ENCODE data around the gene ECI1. TPM values are rescaled to one million over a fixed set of nuclear protein-coding genes. Genes with fewer than 3 reads are reported as not detected.

Gene ECI1
- total RNA-seq, 2 experiments from 2014 or later = 10.1 to 12.5 TPM

- Mint-ChIP-seq H3K4me3 (no peak overlapping the region), H3K36me3 (ENCODE audit: low read depth) (peaks cover 28% of the 10 kb centered on the region)
- POLR2A ChIA-PET = interaction anchor here (1.5 kb wide), 1 partner anchor 16 kb away, joined by 4 read pairs; the partner anchor contains the start of gene PGP
These were observed 21.0 kb downstream of the ECI1 start for GRCh38 chr16:2230376-2230775.

GRCh38 chr16:2229632-2230250 lies 21.6 kb downstream of the ECI1 start:
- H3K4me3 Mint-ChIP-seq = no peak overlapping the region
- no peaks in the 10 kb centered on the region for H3K9me3 ChIP-seq (ENCODE audit: control insufficient read depth in 1 of 2, insufficient read depth in 1 of 2, low read length in 2 of 2)
- H3K36me3 Mint-ChIP-seq (ENCODE audit: low read depth) = peaks cover 23% of the 10 kb centered on the region
- H3K27ac Mint-ChIP-seq = no peak overlapping the region
- DNase-seq (no peak), ATAC-seq (ENCODE audit: poor library complexity) (no peak)
- peaks cover 4% of the 10 kb centered on the region for H3K4me1 Mint-ChIP-seq (ENCODE audit: low read depth)
- H3K27me3 ChIP-seq (ENCODE audit: control insufficient read depth in 1 of 2, insufficient read depth in 2 of 2, low read length in 2 of 2) = no peaks in the 10 kb centered on the region
- intact Hi-C loops (cut with DNase I, micrococcal nuclease) = no loop called here
- no peak overlapping the region for H3K4me3 ChIP-seq (ENCODE audit: low read length)
- CTCF ChIA-PET = no interaction called here
- H3K9me3 Mint-ChIP-seq = no peaks in the 10 kb centered on the region
- peaks cover 11% of the 10 kb centered on the region for H3K4me1 ChIP-seq (ENCODE audit: insufficient read depth, low read length)
- H3K36me3 ChIP-seq (ENCODE audit: insufficient read depth, low read length) = peaks cover 67% of the 10 kb centered on the region
- no peaks in the 10 kb centered on the region for H3K27me3 Mint-ChIP-seq
- TF ChIP-seq CTCF (IDR thresholded peaks at IDR 0.05) = no peak
- no peak overlapping the region for H3K27ac ChIP-seq (ENCODE audit: low read depth in 1 of 2, low read length in 2 of 2)
- POLR2A ChIA-PET = interaction anchor here (1.5 kb wide), 1 partner anchor 15 kb away, joined by 4 read pairs; the partner anchor contains the start of gene PGP

More at GRCh38 chr16:2230376-2230775, 21.0 kb downstream of the ECI1 start:
- peaks cover 2% of the 10 kb centered on the region for H3K27me3 Mint-ChIP-seq
- DNase-seq (no peak), ATAC-seq (ENCODE audit: poor library complexity) (no peak)
- H3K9me3 Mint-ChIP-seq = no peaks in the 10 kb centered on the region
- peaks cover 4% of the 10 kb centered on the region for H3K4me1 Mint-ChIP-seq (ENCODE audit: low read depth)
- no peak for TF ChIP-seq CTCF (IDR thresholded peaks at IDR 0.05)
- H3K27ac Mint-ChIP-seq = no peak overlapping the region
- Histone ChIP-seq H3K4me3 (ENCODE audit: low read length) (no peak overlapping the region), H3K4me1 (ENCODE audit: insufficient read depth, low read length) (peaks cover 5% of the 10 kb centered on the region), H3K27me3 (ENCODE audit: control insufficient read depth in 1 of 2, insufficient read depth in 2 of 2, low read length in 2 of 2) (no peaks in the 10 kb centered on the region), H3K27ac (ENCODE audit: low read depth in 1 of 2, low read length in 2 of 2) (no peak overlapping the region), H3K9me3 (ENCODE audit: control insufficient read depth in 1 of 2, insufficient read depth in 1 of 2, low read length in 2 of 2) (no peaks in the 10 kb centered on the region), H3K36me3 (ENCODE audit: insufficient read depth, low read length) (peaks cover 70% of the 10 kb centered on the region)
- CTCF ChIA-PET = no interaction called here
- intact Hi-C loops (cut with DNase I, micrococcal nuclease) = no loop called here

GRCh38 chr16:2229091-2229490 lies 22.3 kb downstream of the ECI1 start:
- Mint-ChIP-seq H3K36me3 (ENCODE audit: low read depth) (peaks cover 22% of the 10 kb centered on the region), H3K4me3 (no peak overlapping the region), H3K4me1 (ENCODE audit: low read depth) (peaks cover 8% of the 10 kb centered on the region), H3K27ac (no peak overlapping the region), H3K27me3 (no peaks in the 10 kb centered on the region), H3K9me3 (no peaks in the 10 kb centered on the region)
- peaks cover 60% of the 10 kb centered on the region for H3K36me3 ChIP-seq (ENCODE audit: insufficient read depth, low read length)
- no peaks in the 10 kb centered on the region for H3K9me3 ChIP-seq (ENCODE audit: control insufficient read depth in 1 of 2, insufficient read depth in 1 of 2, low read length in 2 of 2)
- DNase-seq = no peak
- TF ChIP-seq CTCF (IDR thresholded peaks at IDR 0.05) = no peak
- intact Hi-C loops (cut with DNase I, micrococcal nuclease) = no loop called here
- H3K27me3 ChIP-seq (ENCODE audit: control insufficient read depth in 1 of 2, insufficient read depth in 2 of 2, low read length in 2 of 2) = no peaks in the 10 kb centered on the region
- ChIA-PET POLR2A (interaction anchor here (1.5 kb wide), 1 partner anchor 14 kb away, joined by 4 read pairs; the partner anchor contains the start of gene PGP), CTCF (no interaction called here)
- peaks cover 17% of the 10 kb centered on the region for H3K4me1 ChIP-seq (ENCODE audit: insufficient read depth, low read length)
- no peak overlapping the region for H3K27ac ChIP-seq (ENCODE audit: low read depth in 1 of 2, low read length in 2 of 2)
- no peak overlapping the region for H3K4me3 ChIP-seq (ENCODE audit: low read length)
- ATAC-seq (ENCODE audit: poor library complexity) = no peak

All from CD4-positive, alpha-beta T cell (primary cell).